Activated naive CD4-positive, alpha-beta T cell treated with anti-CD3 and anti-CD28 coated beads, Interleukin-2, amount 10 ng/mL, durations not matched to agents 7 days and 5 days (primary cell): ENCODE results near the gene NXPH1.
A peak's percentile ranks its signal among the peaks of the same experiment; 100 is the strongest.

ENCODE experiments used
- CTCF ChIA-PET: fragments of 350-600 bp; sonication (Branson Sonifier 250); formaldehyde crosslinking; loops from one replicate; lab custom pipeline; 2021; ENCODE audit warnings: antibody characterized with exemption; lab: Charles Lee
- DNase-seq: peaks from one replicate; pipeline ENCODE4 v3.0.0-alpha.2; 2020
- H3K27ac Mint-ChIP-seq: one replicate; pipeline ENCODE4 v1.8.0; 2021; ENCODE audit warnings: mild to moderate bottlenecking, moderate library complexity, mixed read lengths
- H3K27me3 Mint-ChIP-seq: one replicate; pipeline ENCODE4 v1.8.0; 2021; ENCODE audit warnings: mild to moderate bottlenecking, mixed read lengths
- H3K36me3 Mint-ChIP-seq: one replicate; pipeline ENCODE4 v1.8.0; 2021; ENCODE audit warnings: mixed read lengths
- H3K4me1 Mint-ChIP-seq: one replicate; pipeline ENCODE4 v1.8.0; 2021; ENCODE audit warnings: mixed read lengths
- H3K4me3 Mint-ChIP-seq: one replicate; pipeline ENCODE4 v1.8.0; 2021; ENCODE audit warnings: mild to moderate bottlenecking, moderate library complexity, mixed read lengths
- H3K9me3 Mint-ChIP-seq: one replicate; pipeline ENCODE4 v1.8.0; 2021; ENCODE audit warnings: mixed read lengths

Gene NXPH1

DNA sequence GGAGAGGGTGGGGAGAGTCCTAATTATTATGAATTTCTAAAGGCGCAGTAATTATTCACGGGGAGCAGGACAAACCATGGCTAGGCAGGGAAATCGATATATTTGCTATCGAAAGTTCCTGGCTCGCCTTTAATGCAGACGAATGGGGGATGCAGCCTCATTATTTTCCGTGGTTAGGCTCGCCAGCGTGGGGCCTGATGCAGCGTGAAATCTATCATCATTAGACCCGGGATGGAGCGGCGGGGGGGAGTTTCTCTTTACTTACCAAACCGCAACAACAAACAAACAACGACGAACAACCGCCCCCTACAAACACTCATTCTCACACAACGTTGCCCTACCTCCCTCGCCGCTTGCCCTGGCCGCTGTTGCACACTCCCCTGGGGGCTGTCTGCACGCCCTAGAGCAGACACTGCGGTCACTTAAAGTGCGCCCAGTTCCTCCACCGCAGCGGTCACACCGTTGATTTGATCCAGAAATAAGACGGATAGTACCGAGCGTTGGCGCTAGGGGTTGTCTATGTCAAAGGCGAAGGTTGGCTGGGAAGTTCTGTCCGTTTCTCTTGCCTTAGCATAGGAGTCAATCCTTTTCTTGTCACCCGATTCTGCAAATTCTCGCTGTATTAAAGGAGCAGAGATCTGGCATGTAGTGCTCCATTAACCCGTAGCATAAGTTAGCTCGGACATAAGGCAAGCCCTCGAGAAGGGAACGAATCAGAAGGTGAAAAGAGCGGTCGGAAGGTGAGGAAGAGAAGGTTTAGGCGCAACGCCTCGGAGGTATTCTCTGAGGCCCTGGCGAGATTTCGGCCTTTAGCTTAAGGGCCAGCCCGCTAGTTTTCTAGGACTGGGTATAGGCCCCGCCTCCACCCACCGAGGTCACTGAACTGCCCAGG is 10.4 kb downstream of the NXPH1 start:
- no peak for DNase-seq
- Mint-ChIP-seq H3K27me3 (peaks cover 57% of the 10 kb centered on the region), H3K4me1 (peaks cover 6% of the 10 kb centered on the region), H3K9me3 (peaks cover 7% of the 10 kb centered on the region), H3K4me3 (no peak overlapping the region), H3K36me3 (peaks cover 3% of the 10 kb centered on the region), H3K27ac (peak overlapping the region; percentile 84)
- CTCF ChIA-PET, result no interaction called here

DNA sequence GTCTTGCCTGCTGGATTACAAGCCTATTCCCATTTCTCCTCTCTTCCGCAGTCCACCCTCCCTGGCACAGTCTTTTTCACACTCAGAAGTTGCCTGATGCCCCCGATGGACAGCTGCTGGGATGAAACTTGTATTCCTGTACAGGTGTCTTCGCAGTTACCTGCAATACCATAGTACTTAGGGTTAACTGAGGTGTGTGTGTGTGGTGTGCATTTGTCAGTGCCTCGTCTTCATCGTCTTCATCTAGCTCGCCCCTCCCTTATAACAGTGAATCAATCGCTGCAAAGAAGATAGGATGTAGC is 11.0 kb downstream of the NXPH1 start:
- H3K4me1 Mint-ChIP-seq, result peaks cover 6% of the 10 kb centered on the region
- peaks cover 3% of the 10 kb centered on the region for H3K36me3 Mint-ChIP-seq
- H3K27me3 Mint-ChIP-seq, result peaks cover 53% of the 10 kb centered on the region
- no peak overlapping the region for H3K4me3 Mint-ChIP-seq
- DNase-seq, result no peak
- H3K27ac Mint-ChIP-seq, result peak overlapping the region; percentile 25
- CTCF ChIA-PET, result no interaction called here
- peaks cover 7% of the 10 kb centered on the region for H3K9me3 Mint-ChIP-seq

- CTCF ChIA-PET, result no interaction called here
- H3K9me3 Mint-ChIP-seq, result no peaks in the 10 kb centered on the region
- H3K4me1 Mint-ChIP-seq, result no peaks in the 10 kb centered on the region
- H3K4me3 Mint-ChIP-seq, result no peak overlapping the region
- no peaks in the 10 kb centered on the region for H3K36me3 Mint-ChIP-seq
- no peak for DNase-seq
- no peak overlapping the region for H3K27ac Mint-ChIP-seq
- no peaks in the 10 kb centered on the region for H3K27me3 Mint-ChIP-seq
Measured at GRCh38 chr7:8453535-8453934, 20.1 kb downstream of the NXPH1 start.

DNA sequence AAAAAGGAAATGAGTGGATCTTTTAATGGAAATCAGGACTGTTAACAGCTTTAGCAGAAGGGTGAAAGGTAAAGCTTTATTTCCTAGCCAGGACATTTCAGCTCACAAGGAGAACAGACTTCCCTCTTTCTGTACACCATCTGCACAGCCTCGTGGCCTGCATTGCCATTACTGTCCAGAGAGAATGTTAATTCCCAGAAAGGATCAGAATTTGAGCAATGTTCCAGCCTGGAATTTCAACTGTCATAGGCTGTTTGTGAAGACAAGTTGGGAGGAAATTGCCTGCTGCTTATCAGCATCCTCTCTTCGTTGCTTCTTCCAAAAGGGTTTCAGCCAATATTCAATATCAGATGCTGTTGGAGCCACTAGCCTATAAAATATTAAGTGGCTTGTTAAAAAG is 22.0 kb downstream of the NXPH1 start:
- H3K4me1 Mint-ChIP-seq, result no peaks in the 10 kb centered on the region
- CTCF ChIA-PET, result no interaction called here
- no peak overlapping the region for H3K4me3 Mint-ChIP-seq
- no peaks in the 10 kb centered on the region for H3K9me3 Mint-ChIP-seq
- H3K27ac Mint-ChIP-seq, result no peak overlapping the region
- no peak for DNase-seq
- H3K36me3 Mint-ChIP-seq, result no peaks in the 10 kb centered on the region
- no peaks in the 10 kb centered on the region for H3K27me3 Mint-ChIP-seq

- H3K9me3 Mint-ChIP-seq, result no peaks in the 10 kb centered on the region
- no peak for DNase-seq
- H3K4me3 Mint-ChIP-seq, result no peak overlapping the region
- H3K36me3 Mint-ChIP-seq, result no peaks in the 10 kb centered on the region
- no peaks in the 10 kb centered on the region for H3K4me1 Mint-ChIP-seq
- CTCF ChIA-PET, result interaction anchor here (0.7 kb wide), 1 partner anchor 585 kb away, joined by 3 read pairs; no protein-coding TSS in a partner anchor
- H3K27me3 Mint-ChIP-seq, result no peaks in the 10 kb centered on the region
- H3K27ac Mint-ChIP-seq, result no peak overlapping the region
Measured at GRCh38 chr7:8462309-8462708, 28.9 kb downstream of the NXPH1 start.

DNA sequence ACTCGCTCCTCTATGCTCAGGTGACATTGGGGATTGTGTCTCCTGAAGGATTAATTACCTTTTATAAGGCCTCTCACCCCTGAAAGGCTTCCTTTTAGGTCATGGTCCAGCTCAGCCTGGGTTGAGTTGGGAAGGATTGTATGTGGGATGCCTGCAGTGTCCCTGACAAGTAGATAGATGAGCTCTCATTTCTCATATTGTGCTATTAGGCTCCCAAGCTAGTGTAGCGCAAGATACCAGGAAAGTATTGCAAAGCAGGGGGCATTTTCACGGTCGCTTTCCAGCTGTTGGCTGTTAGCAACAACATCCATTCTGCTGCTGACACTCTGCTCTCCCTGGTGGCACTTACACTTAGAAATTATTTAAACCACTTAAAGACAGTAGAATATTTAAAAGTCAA is 31.9 kb downstream of the NXPH1 start:
- H3K27me3 Mint-ChIP-seq, result no peaks in the 10 kb centered on the region
- no peak overlapping the region for H3K4me3 Mint-ChIP-seq
- H3K9me3 Mint-ChIP-seq, result no peaks in the 10 kb centered on the region
- DNase-seq, result no peak
- H3K27ac Mint-ChIP-seq, result no peak overlapping the region
- CTCF ChIA-PET, result no interaction called here
- no peaks in the 10 kb centered on the region for H3K4me1 Mint-ChIP-seq
- H3K36me3 Mint-ChIP-seq, result no peaks in the 10 kb centered on the region

DNA sequence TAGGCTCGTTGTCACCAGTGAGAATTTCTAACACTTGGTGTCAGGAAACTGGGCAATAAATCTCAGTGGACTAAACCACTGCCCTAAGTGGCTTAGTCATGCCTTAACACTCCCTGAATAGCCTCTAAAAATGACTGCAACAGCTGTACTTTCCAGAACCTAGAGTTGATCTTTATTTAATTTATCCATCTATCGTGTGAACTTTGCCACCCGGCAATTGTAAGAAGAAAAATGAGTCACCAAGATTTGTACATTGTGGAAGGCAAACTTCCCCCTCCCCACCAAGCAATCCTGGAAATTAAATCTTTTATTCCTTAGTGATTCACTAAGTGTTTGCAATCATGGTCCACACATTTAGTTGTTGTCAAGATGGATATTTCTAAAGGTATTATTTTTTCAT is 47.1 kb downstream of the NXPH1 start:
- H3K36me3 Mint-ChIP-seq, result no peaks in the 10 kb centered on the region
- H3K4me3 Mint-ChIP-seq, result no peak overlapping the region
- no peaks in the 10 kb centered on the region for H3K9me3 Mint-ChIP-seq
- no peak overlapping the region for H3K27ac Mint-ChIP-seq
- CTCF ChIA-PET, result no interaction called here
- DNase-seq, result no peak
- no peaks in the 10 kb centered on the region for H3K4me1 Mint-ChIP-seq
- no peaks in the 10 kb centered on the region for H3K27me3 Mint-ChIP-seq

GRCh38 chr7:8481096-8481495 is 47.7 kb downstream of the NXPH1 start:
- Mint-ChIP-seq H3K4me1 (no peaks in the 10 kb centered on the region), H3K9me3 (no peaks in the 10 kb centered on the region), H3K27ac (no peak overlapping the region), H3K27me3 (no peaks in the 10 kb centered on the region), H3K36me3 (no peaks in the 10 kb centered on the region), H3K4me3 (no peak overlapping the region)
- no peak for DNase-seq
- CTCF ChIA-PET, result no interaction called here

GRCh38 chr7:8481752-8482446 is 48.5 kb downstream of the NXPH1 start:
- Mint-ChIP-seq H3K4me3 (no peak overlapping the region), H3K9me3 (no peaks in the 10 kb centered on the region), H3K27ac (no peak overlapping the region), H3K27me3 (no peaks in the 10 kb centered on the region), H3K4me1 (no peaks in the 10 kb centered on the region), H3K36me3 (no peaks in the 10 kb centered on the region)
- no peak for DNase-seq
- CTCF ChIA-PET, result no interaction called here

- DNase-seq, result no peak
- H3K36me3 Mint-ChIP-seq, result no peaks in the 10 kb centered on the region
- CTCF ChIA-PET, result no interaction called here
- H3K27ac Mint-ChIP-seq, result no peak overlapping the region
- H3K9me3 Mint-ChIP-seq, result no peaks in the 10 kb centered on the region
- no peaks in the 10 kb centered on the region for H3K4me1 Mint-ChIP-seq
- no peak overlapping the region for H3K4me3 Mint-ChIP-seq
- H3K27me3 Mint-ChIP-seq, result no peaks in the 10 kb centered on the region
Measured at GRCh38 chr7:8490391-8491045, 57.1 kb downstream of the NXPH1 start.

- Mint-ChIP-seq H3K36me3 (no peaks in the 10 kb centered on the region), H3K27me3 (no peaks in the 10 kb centered on the region), H3K27ac (no peak overlapping the region), H3K9me3 (no peaks in the 10 kb centered on the region), H3K4me1 (no peaks in the 10 kb centered on the region), H3K4me3 (no peak overlapping the region)
- CTCF ChIA-PET, result no interaction called here
- no peak for DNase-seq
Measured at GRCh38 chr7:8491106-8491505, 57.7 kb downstream of the NXPH1 start.

DNA sequence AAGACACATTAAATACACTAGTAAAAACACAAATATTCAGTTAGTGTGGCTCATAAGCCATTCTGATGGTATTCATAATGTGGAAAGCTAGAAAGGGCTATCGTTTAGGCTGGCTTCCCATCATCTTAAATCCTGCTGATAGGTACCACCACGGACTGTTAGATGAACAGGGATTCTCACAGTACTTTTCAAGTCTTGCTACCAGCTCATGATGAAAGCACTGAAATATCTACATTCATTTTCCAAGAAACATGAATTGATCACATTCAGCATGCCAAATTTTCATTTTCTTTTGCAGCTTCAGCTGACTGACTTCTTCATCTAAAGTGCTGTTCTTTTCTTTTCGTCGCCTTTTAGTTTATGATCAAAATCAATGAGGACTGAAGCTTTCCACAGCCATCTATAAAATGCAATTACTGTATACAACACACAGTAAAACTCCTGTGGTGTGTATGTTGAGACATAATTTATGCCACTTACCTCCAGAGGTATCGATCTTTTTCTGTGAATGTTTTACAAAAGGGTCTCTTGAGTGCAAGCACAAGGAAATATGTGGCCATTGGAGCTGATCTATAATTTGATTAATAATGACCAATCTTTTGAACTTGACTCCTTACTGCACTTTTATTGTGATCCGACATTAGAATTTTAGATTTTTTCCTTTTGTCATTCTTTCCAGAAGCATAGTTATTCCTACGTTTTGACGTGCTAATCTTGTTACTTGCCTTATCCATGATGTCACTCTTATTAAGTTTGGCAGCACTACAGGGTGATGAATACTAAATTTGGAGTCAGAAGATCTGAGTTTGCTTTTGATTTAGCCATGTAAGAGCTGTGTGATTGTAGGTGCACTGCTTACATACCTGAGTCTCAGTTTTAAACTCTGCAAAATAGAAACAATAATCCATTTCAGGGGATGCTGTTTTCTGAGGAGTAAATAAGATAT is 58.4 kb downstream of the NXPH1 start:
- Mint-ChIP-seq H3K27ac (no peak overlapping the region), H3K4me1 (no peaks in the 10 kb centered on the region), H3K4me3 (no peak overlapping the region), H3K27me3 (no peaks in the 10 kb centered on the region), H3K9me3 (no peaks in the 10 kb centered on the region), H3K36me3 (no peaks in the 10 kb centered on the region)
- CTCF ChIA-PET, result no interaction called here
- no peak for DNase-seq

GRCh38 chr7:8499128-8499527 is 65.7 kb downstream of the NXPH1 start:
- H3K4me3 Mint-ChIP-seq, result no peak overlapping the region
- no peaks in the 10 kb centered on the region for H3K4me1 Mint-ChIP-seq
- CTCF ChIA-PET, result no interaction called here

DNA sequence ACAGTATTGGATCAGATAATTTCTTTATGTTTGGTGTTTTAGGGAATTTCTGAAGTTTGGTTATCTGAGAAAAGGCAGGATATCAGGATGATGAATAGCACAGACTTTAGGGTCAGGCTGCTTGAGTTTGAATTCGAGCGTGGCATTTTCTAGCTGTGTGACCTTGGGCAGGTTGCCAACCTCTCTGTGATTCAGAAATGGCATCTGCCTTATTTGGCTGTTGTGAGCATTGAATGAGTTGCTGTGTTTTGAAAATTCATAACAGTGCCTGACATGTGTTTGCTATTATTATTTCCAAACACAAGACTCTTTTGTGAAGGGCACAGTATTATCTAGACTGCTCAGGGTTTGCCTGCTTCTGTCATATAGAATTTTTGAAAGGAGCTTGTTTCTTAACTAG is 66.9 kb downstream of the NXPH1 start:
- no peaks in the 10 kb centered on the region for H3K27me3 Mint-ChIP-seq
- no peak overlapping the region for H3K4me3 Mint-ChIP-seq

More at GRCh38 chr7:8499128-8499527, 65.7 kb downstream of the NXPH1 start:
- Mint-ChIP-seq H3K9me3 (no peaks in the 10 kb centered on the region), H3K27me3 (no peaks in the 10 kb centered on the region), H3K36me3 (no peaks in the 10 kb centered on the region), H3K27ac (no peak overlapping the region)
- no peak for DNase-seq

More for the DNA sequence above, 66.9 kb downstream of the NXPH1 start:
- no peaks in the 10 kb centered on the region for H3K4me1 Mint-ChIP-seq
- H3K9me3 Mint-ChIP-seq, result no peaks in the 10 kb centered on the region
- H3K36me3 Mint-ChIP-seq, result no peaks in the 10 kb centered on the region
- H3K27ac Mint-ChIP-seq, result no peak overlapping the region
- CTCF ChIA-PET, result no interaction called here
- no peak for DNase-seq
